Mesendoderm (in vitro differentiated cells): ENCODE data around the gene PLEKHG1.

Source experiments
- DNase-seq: peaks from one replicate; pipeline ENCODE4 v3.0.0; 2013
- H2AK5ac ChIP-seq: 2 replicates; pipeline ENCODE4 v1.6.1; 2013; ENCODE audit warnings: low read length, inconsistent platforms
- H2BK120ac ChIP-seq: 2 replicates; pipeline ENCODE4 v1.6.1; 2013; ENCODE audit warnings: low read depth, mild to moderate bottlenecking, low read length, moderate library complexity, mixed read lengths
- H2BK15ac ChIP-seq: replicated peaks from 2 replicates; pipeline ENCODE4 v1.6.1; 2013; ENCODE audit warnings: low read depth, mild to moderate bottlenecking, moderate library complexity
- H2BK5ac ChIP-seq: 2 replicates; pipeline ENCODE4 v1.6.1; 2013; ENCODE audit warnings: low read length, inconsistent platforms
- H3K18ac ChIP-seq: 2 replicates; pipeline ENCODE4 v1.6.1; 2013; ENCODE audit warnings: mild to moderate bottlenecking, low read length, mixed read lengths
- H3K23ac ChIP-seq: one replicate; pipeline ENCODE4 v1.6.1; 2013; ENCODE audit warnings: low read length
- H3K27ac ChIP-seq: 2 replicates; pipeline ENCODE4 v1.5.1; 2013; ENCODE audit warnings: low read depth, mild to moderate bottlenecking, inconsistent platforms, low read length, moderate library complexity
- H3K27me3 ChIP-seq: 2 replicates; pipeline ENCODE4 v1.6.1; 2013; ENCODE audit warnings: low read length, control low read depth, mild to moderate bottlenecking, inconsistent platforms; ENCODE audit not compliant: insufficient read depth, poor library complexity
- H3K36me3 ChIP-seq: 2 replicates; pipeline ENCODE4 v1.6.1; 2013; ENCODE audit warnings: low read length, inconsistent platforms; ENCODE audit not compliant: control insufficient read depth, insufficient read depth
- H3K4ac ChIP-seq: one replicate; pipeline ENCODE4 v1.6.1; 2013; ENCODE audit warnings: low read depth, mild to moderate bottlenecking, low read length, moderate library complexity
- H3K4me1 ChIP-seq: 2 replicates; pipeline ENCODE4 v1.6.1; 2013; ENCODE audit warnings: low read depth, low read length, inconsistent platforms; ENCODE audit not compliant: control insufficient read depth
- H3K4me2 ChIP-seq: 2 replicates; pipeline ENCODE4 v1.6.1; 2013; ENCODE audit warnings: low read length
- H3K4me3 ChIP-seq: 2 replicates; pipeline ENCODE4 v1.5.1; 2013; ENCODE audit warnings: mild to moderate bottlenecking, low read length
- H3K56ac ChIP-seq: one replicate; pipeline ENCODE4 v1.6.1; 2013; ENCODE audit warnings: low read length
- H3K79me1 ChIP-seq: 2 replicates; pipeline ENCODE4 v1.6.1; 2013; ENCODE audit warnings: low read length, inconsistent platforms
- H3K79me2 ChIP-seq: 2 replicates; pipeline ENCODE4 v1.6.1; 2013; ENCODE audit warnings: mild to moderate bottlenecking, low read length; ENCODE audit not compliant: control insufficient read depth, insufficient read depth
- H3K9ac ChIP-seq: 2 replicates; pipeline ENCODE4 v1.6.1; 2013; ENCODE audit warnings: low read length, inconsistent platforms
- H4K5ac ChIP-seq: one replicate; pipeline ENCODE4 v1.6.1; 2013; ENCODE audit warnings: low read length
- H4K8ac ChIP-seq: one replicate; pipeline ENCODE4 v1.6.1; 2013; ENCODE audit warnings: low read depth, mild to moderate bottlenecking, control low read depth, low read length, moderate library complexity
- WGBS: extraction: QIAGEN DNeasy Blood & Tissue Kit; methylation state at CpG from one replicate; pipeline ENCODE4 v1.1.7; 2013; ENCODE audit warnings: low lambda C conversion rate, missing lambda C conversion rate; ENCODE audit not compliant: insufficient coverage; ENCODE audit errors: extremely low coverage; 5-methylcytosine and 5-hydroxymethylcytosine counted together

The PLEKHG1 gene

DNA sequence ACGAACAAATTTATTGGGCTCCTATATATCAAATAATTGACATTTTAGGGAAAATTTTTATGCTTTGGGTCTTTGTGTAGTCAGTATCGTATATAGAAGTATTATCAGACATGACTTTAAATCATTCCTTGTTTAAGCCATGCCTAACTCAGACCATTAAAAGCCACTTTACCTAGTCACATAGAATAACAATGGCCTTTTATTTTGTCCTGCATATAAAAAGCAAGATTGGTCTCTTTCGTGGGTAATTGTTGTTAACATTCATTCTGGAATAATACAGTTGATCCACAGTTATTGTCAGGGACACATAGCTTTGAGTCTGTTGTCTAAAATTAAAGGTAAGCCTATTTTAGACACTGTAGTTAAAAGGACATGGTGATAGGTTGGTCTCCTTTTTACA lies 47.4 kb downstream of the PLEKHG1 start:
- no CpG with 5 or more reads among the region's 3 CpGs for WGBS
- Histone ChIP-seq H3K79me2 (no peaks in the 10 kb centered on the region), H3K18ac (no peak overlapping the region)

More for the DNA sequence above, 47.4 kb downstream of the PLEKHG1 start:
- H2BK5ac ChIP-seq: no peak overlapping the region
- no peak overlapping the region for H3K56ac ChIP-seq
- H2BK15ac ChIP-seq: no peak overlapping the region
- no peak overlapping the region for H4K8ac ChIP-seq
- no peak overlapping the region for H3K9ac ChIP-seq
- H2AK5ac ChIP-seq: no peak overlapping the region
- H4K5ac ChIP-seq: no peak overlapping the region
- DNase-seq: no peak
- H3K4me1 ChIP-seq: no peaks in the 10 kb centered on the region
- no peak overlapping the region for H3K4me3 ChIP-seq
- H3K27me3 ChIP-seq: no peaks in the 10 kb centered on the region
- H3K27ac ChIP-seq: no peak overlapping the region
- H3K79me1 ChIP-seq: no peaks in the 10 kb centered on the region
- H3K36me3 ChIP-seq: no peaks in the 10 kb centered on the region
- no peak overlapping the region for H3K4me2 ChIP-seq
- no peak overlapping the region for H3K23ac ChIP-seq
- no peak overlapping the region for H3K4ac ChIP-seq
- H2BK120ac ChIP-seq: no peak overlapping the region
